Measurements from ENCODE around the gene TARS3. TPM values are rescaled to one million over a fixed set of nuclear protein-coding genes. Genes with fewer than 3 reads are reported as not detected.

Gene TARS3
- total and polyA plus RNA-seq, 2 donors (not counting 1 experiment from before 2014, with no cell fraction given), result 9.7 to 27.0 TPM

GRCh38 chr15:101637516-101637915 lies 86.8 kb downstream of the TARS3 start:
- Histone ChIP-seq H3K4me1 (ENCODE audit: control insufficient read depth in 2 of 2, insufficient read depth in 2 of 2, low read length in 2 of 2) (peaks cover 17 to 19% of the 10 kb centered on the region in 2 donors), H3K79me2 (ENCODE audit: control insufficient read depth, insufficient read depth, low read length) (peaks cover 15% of the 10 kb centered on the region), H3K27me3 (replicated peaks in 1 of 4; ENCODE audit: control extremely low read depth in 1 of 4, control insufficient read depth in 3 of 4, insufficient read depth in 4 of 4, low read length in 3 of 4) (no peaks in the 10 kb centered on the region), H3K9me3 (ENCODE audit: control extremely low read depth in 1 of 3, control insufficient read depth in 2 of 3, insufficient read depth in 1 of 3, low read length in 2 of 3) (no peaks in the 10 kb centered on the region), H3K36me3 (replicated peaks in 1 of 2; ENCODE audit: control extremely low read depth in 1 of 2, control insufficient read depth in 1 of 2, extremely low read depth in 1 of 2, insufficient read depth in 2 of 2, low read length in 1 of 2) (peaks cover 0 to 23% of the 10 kb centered on the region in 2 experiments), H3K4me2 (replicated peaks; ENCODE audit: low read depth, low read length, poor library complexity, severe bottlenecking) (no peak overlapping the region), H3K9ac (ENCODE audit: low read length) (no peak overlapping the region), H2AFZ (ENCODE audit: insufficient read depth, low read depth, low read length, poor library complexity, severe bottlenecking) (no peak overlapping the region), H3K4me3 (ENCODE audit: control extremely low read depth in 1 of 5, extremely low read depth in 1 of 5, insufficient read depth in 1 of 5, low read depth in 2 of 5, low read length in 4 of 5) (no peak overlapping the region), H3K27ac (ENCODE audit: low read length in 2 of 2) (no peak overlapping the region), H4K20me1 (ENCODE audit: control insufficient read depth, insufficient read depth, low read length, poor library complexity, severe bottlenecking) (peaks cover 17% of the 10 kb centered on the region)
- Mint-ChIP-seq H3K4me1 (peaks cover 16% of the 10 kb centered on the region), H3K27me3 (no peaks in the 10 kb centered on the region), H3K4me3 (no peak overlapping the region), H3K9me3 (ENCODE audit: insufficient read depth) (no peaks in the 10 kb centered on the region), H3K27ac (no peak overlapping the region)
- intact Hi-C loops (cut with micrococcal nuclease), result no loop called here
- DNase-seq (no peak), ATAC-seq (ENCODE audit: low read depth) (no peak)
- ChIA-PET CTCF (interaction anchor here (0.8 to 6.8 kb wide), 2 partner anchors 348 kb away, joined by 3 to 75 read pairs; no protein-coding TSS in a partner anchor), POLR2A (no interaction called here)
- TF ChIP-seq EZH2 (IDR thresholded peaks at IDR 0.05; ENCODE audit: borderline replicate concordance, insufficient read depth, low read depth, low read length, poor library complexity, severe bottlenecking), result no peak
- no peak for TF ChIP-seq CTCF (IDR thresholded peaks at IDR 0.05)
- no CpG with 5 or more reads among the region's 6 CpGs for WGBS (ENCODE audit: insufficient coverage)

GRCh38 chr15:101637038-101637437 lies 87.2 kb downstream of the TARS3 start:
- ChIA-PET POLR2A (no interaction called here), CTCF (interaction anchor here (0.8 kb wide), 1 partner anchor 348 kb away, joined by 3 read pairs; no protein-coding TSS in a partner anchor)
- Mint-ChIP-seq H3K27ac (no peak overlapping the region), H3K4me3 (no peak overlapping the region), H3K27me3 (no peaks in the 10 kb centered on the region), H3K4me1 (peaks cover 12% of the 10 kb centered on the region), H3K9me3 (ENCODE audit: insufficient read depth) (no peaks in the 10 kb centered on the region)
- peaks cover 17% of the 10 kb centered on the region for H4K20me1 ChIP-seq (ENCODE audit: control insufficient read depth, insufficient read depth, low read length, poor library complexity, severe bottlenecking)
- peaks cover 15% of the 10 kb centered on the region for H3K79me2 ChIP-seq (ENCODE audit: control insufficient read depth, insufficient read depth, low read length)
- ATAC-seq (ENCODE audit: low read depth), result no peak
- H3K9me3 ChIP-seq (ENCODE audit: control extremely low read depth in 1 of 3, control insufficient read depth in 2 of 3, insufficient read depth in 1 of 3, low read length in 2 of 3), result no peaks in the 10 kb centered on the region
- no peak overlapping the region for H2AFZ ChIP-seq (ENCODE audit: insufficient read depth, low read depth, low read length, poor library complexity, severe bottlenecking)
- 97% methylated on average over 3 of the region's 3 CpGs for WGBS (ENCODE audit: insufficient coverage)
- no peak overlapping the region for H3K4me2 ChIP-seq (replicated peaks; ENCODE audit: low read depth, low read length, poor library complexity, severe bottlenecking)
- intact Hi-C loops (cut with micrococcal nuclease), result no loop called here
- no peak for DNase-seq
- peaks cover 14% of the 10 kb centered on the region in 2 donors for H3K4me1 ChIP-seq (ENCODE audit: control insufficient read depth in 2 of 2, insufficient read depth in 2 of 2, low read length in 2 of 2)
- no peak overlapping the region for H3K9ac ChIP-seq (ENCODE audit: low read length)
- no peak overlapping the region for H3K27ac ChIP-seq (ENCODE audit: low read length in 2 of 2)
- no peaks in the 10 kb centered on the region for H3K27me3 ChIP-seq (replicated peaks in 1 of 4; ENCODE audit: control extremely low read depth in 1 of 4, control insufficient read depth in 3 of 4, insufficient read depth in 4 of 4, low read length in 3 of 4)
- H3K4me3 ChIP-seq (ENCODE audit: control extremely low read depth in 1 of 5, extremely low read depth in 1 of 5, insufficient read depth in 1 of 5, low read depth in 2 of 5, low read length in 4 of 5), result no peak overlapping the region
- H3K36me3 ChIP-seq (replicated peaks in 1 of 2; ENCODE audit: control extremely low read depth in 1 of 2, control insufficient read depth in 1 of 2, extremely low read depth in 1 of 2, insufficient read depth in 2 of 2, low read length in 1 of 2), result peaks cover 0 to 19% of the 10 kb centered on the region in 2 experiments
- TF ChIP-seq EZH2 (IDR thresholded peaks at IDR 0.05; ENCODE audit: borderline replicate concordance, insufficient read depth, low read depth, low read length, poor library complexity, severe bottlenecking) (no peak), CTCF (IDR thresholded peaks at IDR 0.05) (no peak)
